NCI-H146 (cell line): ENCODE data around the gene AFAP1.

ENCODE experiments used
- DNase-seq: peaks from one replicate; lab custom pipeline; 2025; lab: John Stamatoyannopoulos, UW

The AFAP1 gene

GRCh38 chr4:7784131-7784870 lies 155.4 kb downstream of the AFAP1 start:
- no peak for DNase-seq

GRCh38 chr4:7783541-7783940 lies 156.1 kb downstream of the AFAP1 start:
- DNase-seq: no peak

DNA sequence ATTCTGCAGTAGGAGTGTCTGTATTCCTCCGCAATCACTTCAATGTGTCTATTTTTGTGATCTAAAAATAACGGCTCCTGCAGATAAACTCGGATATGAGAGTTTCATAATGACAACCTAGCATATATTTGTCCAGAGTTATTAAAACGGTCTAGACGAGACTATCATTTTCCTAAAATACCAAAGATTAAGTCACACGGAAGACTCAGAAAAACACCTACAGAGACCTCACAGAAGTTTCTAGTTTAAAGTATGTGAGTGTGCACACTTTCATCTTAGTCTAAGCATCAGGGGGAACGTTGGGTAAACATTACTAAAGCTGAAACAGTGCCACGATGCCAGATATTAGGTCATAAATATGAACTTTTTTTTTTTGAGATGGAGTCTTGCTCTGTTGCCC lies 156.9 kb downstream of the AFAP1 start:
- no peak for DNase-seq

- no peak for DNase-seq
Measured at GRCh38 chr4:7781993-7782392, 157.7 kb downstream of the AFAP1 start.

DNA sequence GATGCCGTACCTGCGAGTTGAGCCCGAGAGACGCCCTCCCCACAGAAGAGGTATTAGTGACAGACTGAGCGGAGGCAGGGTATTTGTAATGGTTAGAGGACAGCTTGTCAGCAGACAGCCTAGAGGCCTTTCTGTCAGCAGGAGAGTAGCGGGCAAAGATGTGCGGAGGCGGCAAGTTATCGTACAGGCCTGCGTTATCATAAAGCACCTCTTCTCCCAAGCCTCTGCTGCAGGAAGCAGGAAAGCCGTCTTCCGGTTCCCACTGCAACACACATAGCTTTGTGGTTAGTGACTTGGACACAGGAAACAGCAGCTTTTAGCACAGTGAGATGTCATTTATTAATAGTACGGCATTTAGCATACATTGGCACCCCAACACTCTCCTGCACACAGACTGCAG lies 158.3 kb downstream of the AFAP1 start:
- no peak for DNase-seq

GRCh38 chr4:7780751-7781348 lies 158.8 kb downstream of the AFAP1 start:
- no peak for DNase-seq

DNA sequence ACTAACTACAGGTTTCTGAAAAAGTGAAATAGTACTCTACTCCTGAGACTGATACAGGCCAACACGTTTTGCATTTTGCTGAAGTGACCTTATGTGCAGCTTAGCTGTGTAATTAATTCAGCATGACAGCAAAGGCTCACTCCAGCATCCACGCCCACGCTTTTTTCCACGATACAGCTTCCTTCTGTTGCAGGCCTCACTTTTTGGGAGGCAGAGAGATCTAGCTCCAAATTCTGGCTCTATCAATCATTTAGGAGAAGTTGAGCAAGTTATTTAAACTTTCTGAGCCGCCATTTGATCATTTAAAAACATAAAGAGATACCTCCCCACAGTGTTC lies 160.3 kb downstream of the AFAP1 start:
- no peak for DNase-seq

DNA sequence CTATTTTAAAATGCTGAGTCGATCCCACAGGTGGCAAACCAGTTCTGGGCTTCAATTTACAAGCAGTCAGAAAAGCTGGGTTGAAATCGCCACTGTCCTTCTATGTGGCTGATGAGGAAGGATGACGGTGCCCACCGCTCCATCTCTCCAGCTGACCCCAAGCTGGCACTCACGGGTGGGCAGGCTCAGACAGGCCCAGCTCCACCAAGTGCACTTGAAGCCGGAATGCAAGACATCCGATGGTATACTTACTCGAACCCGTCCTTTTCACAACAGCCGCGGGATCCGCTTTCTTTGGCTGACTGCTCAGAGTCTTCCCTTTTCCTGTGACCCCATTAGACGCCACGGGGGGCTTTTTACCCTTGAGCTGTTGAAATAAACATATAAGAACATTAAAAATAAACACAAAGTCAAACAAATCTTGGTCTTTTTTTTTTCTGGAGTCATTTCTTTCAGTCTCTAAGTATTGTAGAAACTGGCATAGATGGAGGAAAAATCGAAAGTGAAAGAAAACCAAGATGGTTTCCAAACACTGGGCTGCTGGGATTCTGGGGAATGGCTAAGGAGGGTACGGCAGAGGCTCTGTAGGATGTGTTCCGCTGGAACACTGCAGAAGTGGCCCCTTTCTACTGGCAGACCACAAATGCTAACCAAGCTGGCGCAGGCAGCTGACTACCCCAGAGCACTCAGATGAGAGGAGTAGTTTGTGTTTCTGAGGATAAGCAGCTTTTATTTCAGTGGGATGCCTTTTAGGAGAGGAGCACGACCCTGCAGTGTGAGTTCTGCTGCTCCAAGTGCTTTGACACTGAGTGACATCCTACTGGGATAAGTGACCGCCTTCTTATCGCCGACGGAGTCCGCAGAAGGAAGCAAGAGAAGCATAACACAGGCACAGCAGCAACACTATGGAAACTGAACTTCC lies 160.9 kb downstream of the AFAP1 start:
- DNase-seq: no peak

DNA sequence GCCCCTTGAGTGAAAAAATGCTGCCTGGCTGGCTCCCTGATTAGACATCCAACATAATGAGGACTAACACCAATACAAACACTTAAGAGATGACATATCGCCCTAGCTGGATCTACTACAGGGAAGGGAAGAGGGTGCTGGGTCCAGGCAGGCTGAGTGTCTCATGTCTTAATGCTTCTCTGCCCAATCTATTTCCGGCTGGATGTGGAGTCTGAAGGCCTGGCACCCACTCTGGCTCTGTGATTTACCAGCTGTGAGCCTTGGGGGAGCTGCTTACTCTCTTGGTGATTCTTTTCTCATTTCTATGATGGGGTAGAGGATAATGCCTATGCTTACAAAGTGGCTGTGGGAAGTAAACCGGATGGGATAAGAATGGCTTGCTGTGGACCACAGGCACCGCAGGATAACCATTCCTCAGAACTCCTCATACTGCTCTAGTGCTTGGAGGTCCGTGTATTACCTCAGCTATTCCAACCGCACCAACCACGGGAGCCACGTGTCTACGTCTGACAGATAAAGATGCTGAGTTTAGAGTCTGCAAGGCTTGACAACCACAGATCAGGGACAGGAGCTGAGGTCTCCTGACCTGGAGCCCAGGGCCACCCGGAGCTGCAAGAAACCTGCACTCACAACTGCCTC lies 161.7 kb downstream of the AFAP1 start:
- DNase-seq: no peak

GRCh38 chr4:7777017-7777710 lies 162.5 kb downstream of the AFAP1 start:
- DNase-seq: peak; percentile 48

- DNase-seq: no peak
Measured at GRCh38 chr4:7775396-7775795, 164.3 kb downstream of the AFAP1 start.

- DNase-seq: no peak
Measured at GRCh38 chr4:7774301-7775294, 165.1 kb downstream of the AFAP1 start.

DNA sequence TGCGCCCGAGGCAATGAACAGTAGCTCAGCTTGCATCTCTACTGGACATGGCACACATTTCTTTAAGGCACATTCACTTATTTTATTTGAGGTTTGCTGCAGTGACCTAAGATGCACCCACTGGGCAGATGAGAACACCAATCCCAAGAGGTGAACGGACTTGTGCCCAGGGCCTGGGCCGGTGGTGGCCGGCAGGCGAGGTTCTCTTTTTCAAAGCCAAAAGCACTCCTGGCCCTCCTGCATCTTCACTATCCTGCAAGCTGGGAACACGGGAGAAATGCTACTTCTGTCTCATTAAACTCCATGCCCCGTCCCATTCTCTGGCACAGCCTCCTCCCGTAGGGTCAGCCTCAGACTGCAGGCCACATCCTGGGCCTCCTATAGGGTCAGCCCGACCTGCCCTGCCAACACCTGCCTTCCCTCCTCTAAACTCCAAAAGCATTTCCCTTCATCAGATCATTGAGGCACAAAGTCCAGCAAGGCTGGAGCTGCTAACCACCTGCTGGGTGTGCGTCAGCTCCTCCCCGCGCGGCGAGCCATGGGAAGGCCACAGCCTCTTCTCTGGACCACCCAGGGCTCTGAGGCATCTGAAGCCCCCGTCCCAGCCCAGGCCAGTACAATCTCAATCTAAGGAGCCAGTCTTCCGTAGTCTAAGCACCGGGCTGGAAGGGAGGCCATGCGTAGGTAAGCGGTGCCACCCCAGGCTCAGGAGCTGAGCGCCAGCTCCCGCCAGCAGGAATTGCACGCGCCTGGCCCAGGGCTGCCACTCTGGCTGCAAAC lies 166.1 kb downstream of the AFAP1 start:
- no peak for DNase-seq

DNA sequence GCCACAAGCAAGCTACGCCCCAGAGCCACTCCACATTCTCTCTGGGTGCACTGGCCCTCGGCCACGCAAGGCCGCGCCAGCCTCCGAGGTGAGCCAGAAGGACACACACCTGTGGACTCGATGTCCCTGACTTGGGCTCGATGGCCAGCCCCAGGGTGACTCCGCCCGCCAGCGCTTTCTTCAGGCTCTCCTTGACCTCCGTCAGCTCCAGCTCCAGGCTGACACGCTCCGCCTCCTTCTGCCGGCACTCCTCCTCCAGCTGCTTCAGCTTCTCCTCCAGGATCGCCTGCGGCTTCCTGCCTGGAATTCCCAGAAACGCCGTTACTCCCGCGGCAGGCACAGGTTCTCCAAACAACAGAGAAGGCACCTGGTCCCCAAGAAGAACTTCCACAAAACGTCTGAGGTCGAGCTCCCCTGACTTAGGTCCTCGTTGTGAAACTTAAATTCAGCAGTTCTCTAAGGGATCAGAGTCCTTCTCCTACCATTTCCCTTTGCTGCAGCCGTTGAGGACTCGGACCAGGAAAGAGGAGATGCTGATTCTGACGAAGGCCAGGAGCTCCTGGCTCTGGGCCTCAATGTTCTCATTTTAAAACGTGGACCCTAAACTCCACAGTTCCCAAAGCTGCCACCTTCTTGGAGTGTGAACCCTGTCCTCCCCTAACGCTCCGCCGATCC lies 166.8 kb downstream of the AFAP1 start:
- DNase-seq: no peak

- no peak for DNase-seq
Measured at GRCh38 chr4:7771541-7772507, 167.8 kb downstream of the AFAP1 start.

DNA sequence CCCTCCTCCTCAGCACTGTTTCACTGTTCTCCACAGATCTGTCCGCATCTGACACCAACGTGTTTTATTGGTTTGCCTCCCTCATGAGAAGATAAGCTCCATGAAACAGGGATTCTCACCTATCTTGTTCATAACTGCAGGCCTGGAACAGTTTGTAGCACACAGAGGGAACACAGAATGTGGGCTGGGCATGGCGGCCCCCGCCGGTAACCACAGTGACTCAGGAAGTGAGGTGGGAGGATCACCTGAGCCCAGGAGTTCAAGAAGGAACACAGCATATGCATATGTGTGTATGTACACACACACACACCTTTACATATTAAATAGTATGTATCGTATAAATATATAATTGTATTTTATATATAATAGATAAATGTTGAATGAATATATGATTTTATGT lies 168.6 kb downstream of the AFAP1 start:
- DNase-seq: no peak

DNA sequence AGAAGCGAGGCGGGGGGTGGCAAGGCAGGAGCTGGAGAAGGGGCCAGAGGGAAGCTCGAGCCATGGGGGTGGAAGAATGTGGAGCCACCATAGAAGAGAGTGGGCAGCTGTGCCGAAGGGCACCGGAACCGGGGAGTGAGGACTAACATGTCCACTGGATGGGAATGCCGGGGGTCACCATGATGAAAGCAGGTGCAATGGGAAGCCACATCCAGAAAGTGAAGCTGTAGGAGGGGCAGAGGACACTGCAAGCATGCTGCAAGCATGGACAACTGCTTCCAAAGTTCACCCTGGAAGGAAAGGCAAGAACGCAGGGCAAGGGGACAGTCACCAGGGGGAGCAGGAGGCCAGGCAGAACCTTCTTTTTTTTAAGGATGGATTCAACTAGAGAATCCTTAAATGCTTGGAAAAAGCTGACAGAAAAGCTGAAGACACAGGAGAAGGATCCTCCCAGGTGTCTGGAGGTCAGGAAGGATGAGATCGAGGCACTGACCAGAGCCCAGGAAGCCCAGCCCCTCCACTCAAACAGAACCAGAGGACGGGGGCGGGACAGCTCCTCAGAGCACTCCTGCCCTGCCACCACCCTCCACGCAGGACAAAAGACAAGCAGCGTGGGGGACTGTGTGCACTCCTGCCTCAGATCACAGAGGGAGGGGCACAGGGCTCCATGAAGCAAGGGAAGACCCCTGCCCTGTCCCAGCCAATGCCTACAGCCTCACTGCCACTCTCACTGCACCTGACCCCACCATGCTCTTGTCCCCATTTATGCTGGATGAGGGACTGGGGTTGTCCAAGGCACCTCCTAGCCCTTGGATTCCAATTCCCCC lies 169.2 kb downstream of the AFAP1 start:
- DNase-seq: no peak
